Left lung (tissue), 10 donors: Measurements from ENCODE around the gene P3H2. TPM values are rescaled to one million over a fixed set of nuclear protein-coding genes. Genes with fewer than 3 reads are reported as not detected.

Experiments used
- ATAC-seq: fragments of 200-7000 bp; cut with Tn5 transposase; one replicate; pipeline ENCODE4 v1.9.1; 2020; ENCODE audit warnings: moderate library complexity
- DNase-seq, 4 donors: peaks; one replicate each; pipeline ENCODE4 v3.0.0-alpha.2; 2013 to 2020
- H3K27ac ChIP-seq, 2 donors: fragments of 200-600 bp; sonication (generic) in 1 of 2; one replicate each; pipeline versions ENCODE4 v1.5.0 to v1.8.0; 2020 to 2021
- H3K27me3 ChIP-seq, 2 donors: fragments of 200-600 bp; sonication (generic) in 1 of 2; one replicate each; pipeline versions ENCODE4 v1.5.0 to v1.8.0; 2020 to 2021
- H3K36me3 ChIP-seq, 2 donors: fragments of 200-600 bp; sonication (generic) in 1 of 2; one replicate each; pipeline versions ENCODE4 v1.5.0 to v1.8.0; 2020 to 2021
- H3K4me1 ChIP-seq, 2 donors: fragments of 200-600 bp; one replicate each; pipeline ENCODE4 v1.8.0; 2021
- H3K4me3 ChIP-seq, 2 donors: fragments of 200-600 bp; sonication (generic) in 1 of 2; one replicate each; pipeline versions ENCODE4 v1.5.0 to v1.8.0; 2020 to 2021; ENCODE audit warnings: mild to moderate bottlenecking in 1 of 2
- H3K9me3 ChIP-seq, 2 donors: fragments of 200-600 bp; sonication (generic) in 1 of 2; one replicate each; pipeline versions ENCODE4 v1.5.0 to v1.8.0; 2020 to 2021
- CTCF ChIP-seq, 2 donors: fragments of 200-600 bp; sonication (generic) in 1 of 2; IDR thresholded peaks; one replicate each; pipeline versions ENCODE4 v1.5.0 to v1.8.0; 2021; ENCODE audit warnings: antibody characterized with exemption in 2 of 2
- intact Hi-C, 2 donors: fragments of 100-400 bp; cut with DNase I; formaldehyde crosslinking; loops; one replicate each; pipeline versions ENCODE4 v1.11.2 to v1.14.2; 2022
- polyA plus RNA-seq, 6 donors: library from polyadenylated mRNA; unstranded; fragments of 120-200 nt; gene quantifications; one replicate each; pipeline ENCODE4 v1.2.1, GENCODE V29; 2013; ENCODE audit not compliant: insufficient read length in 6 of 6
- total RNA-seq, 2 donors: library from RNA; stranded (reverse); fragmentation: NEBNext Ultra II Directional; extraction: Animal tissue kit (Norgen Biotek cat#: 25700); gene quantifications; one replicate each; pipeline ENCODE4 v1.2.1, GENCODE V29; 2021
- donor health status: DM: no; HTN: yes; CAD: no.
- donor health status: DM: no; HTN: no; CAD: no.

The P3H2 gene
- total and polyA plus RNA-seq, 8 donors, result 29.1 to 50.7 (median 36.1) TPM

GRCh38 chr3:190089711-190090110, 31.0 kb downstream of the P3H2 start:
- DNase-seq (no peak), ATAC-seq (no peak)
- no peak for TF ChIP-seq CTCF (IDR thresholded peaks at IDR 0.05)
- Histone ChIP-seq H3K27me3 (no peaks in the 10 kb centered on the region), H3K27ac (no peak overlapping the region), H3K36me3 (no peaks in the 10 kb centered on the region), H3K4me1 (peaks cover 0 to 6% of the 10 kb centered on the region in 2 donors), H3K4me3 (no peak overlapping the region), H3K9me3 (no peaks in the 10 kb centered on the region)
- intact Hi-C loops, result no loop called here

GRCh38 chr3:190088890-190089289, 31.8 kb downstream of the P3H2 start:
- H3K36me3 ChIP-seq, result no peaks in the 10 kb centered on the region
- ATAC-seq (no peak), DNase-seq (no peak)
- H3K9me3 ChIP-seq, result no peaks in the 10 kb centered on the region
- H3K27ac ChIP-seq, result no peak overlapping the region
- TF ChIP-seq CTCF (IDR thresholded peaks at IDR 0.05), result no peak
- peaks cover 0 to 6% of the 10 kb centered on the region in 2 donors for H3K4me1 ChIP-seq
- intact Hi-C loops, result no loop called here
- H3K4me3 ChIP-seq, result no peak overlapping the region
- no peaks in the 10 kb centered on the region for H3K27me3 ChIP-seq

GRCh38 chr3:190086191-190086590, 34.5 kb downstream of the P3H2 start:
- ATAC-seq (no peak), DNase-seq (no peak)
- no peaks in the 10 kb centered on the region for H3K4me1 ChIP-seq
- no peaks in the 10 kb centered on the region for H3K9me3 ChIP-seq
- H3K27me3 ChIP-seq, result no peaks in the 10 kb centered on the region
- intact Hi-C loops, result no loop called here
- H3K4me3 ChIP-seq, result no peak overlapping the region
- no peak for TF ChIP-seq CTCF (IDR thresholded peaks at IDR 0.05)
- H3K36me3 ChIP-seq, result no peaks in the 10 kb centered on the region
- H3K27ac ChIP-seq, result no peak overlapping the region

- Histone ChIP-seq H3K27me3 (no peaks in the 10 kb centered on the region), H3K4me3 (no peak overlapping the region), H3K36me3 (no peaks in the 10 kb centered on the region), H3K9me3 (no peaks in the 10 kb centered on the region), H3K27ac (no peak overlapping the region), H3K4me1 (no peaks in the 10 kb centered on the region)
- no peak for TF ChIP-seq CTCF (IDR thresholded peaks at IDR 0.05)
- intact Hi-C loops, result no loop called here
- ATAC-seq, result no peak
- DNase-seq, result no peak
These were observed 35.7 kb downstream of the P3H2 start for GRCh38 chr3:190084983-190085382.

- no peak for DNase-seq
- Histone ChIP-seq H3K27me3 (no peaks in the 10 kb centered on the region), H3K9me3 (no peaks in the 10 kb centered on the region), H3K4me3 (no peak overlapping the region), H3K27ac (no peak overlapping the region), H3K36me3 (no peaks in the 10 kb centered on the region), H3K4me1 (no peaks in the 10 kb centered on the region)
- TF ChIP-seq CTCF (IDR thresholded peaks at IDR 0.05), result no peak
- intact Hi-C loops, result no loop called here
- ATAC-seq, result no peak
These were observed 37.1 kb downstream of the P3H2 start for GRCh38 chr3:190083635-190084034.
